Activated naive CD4-positive, alpha-beta T cell treated with Interleukin-2 at 50 U/mL for 16 hours (primary cell): Measurements from ENCODE around the gene RANBP17.
"Not testable (repeated sequence)": the region's sequence is repeated elsewhere in the genome, so short reads cannot be mapped to it uniquely, and the experiment has no call there.

Experiments used
- DNase-seq: peaks from one replicate; pipeline ENCODE4 v3.0.0-alpha.2; 2020

RANBP17 gene

DNA sequence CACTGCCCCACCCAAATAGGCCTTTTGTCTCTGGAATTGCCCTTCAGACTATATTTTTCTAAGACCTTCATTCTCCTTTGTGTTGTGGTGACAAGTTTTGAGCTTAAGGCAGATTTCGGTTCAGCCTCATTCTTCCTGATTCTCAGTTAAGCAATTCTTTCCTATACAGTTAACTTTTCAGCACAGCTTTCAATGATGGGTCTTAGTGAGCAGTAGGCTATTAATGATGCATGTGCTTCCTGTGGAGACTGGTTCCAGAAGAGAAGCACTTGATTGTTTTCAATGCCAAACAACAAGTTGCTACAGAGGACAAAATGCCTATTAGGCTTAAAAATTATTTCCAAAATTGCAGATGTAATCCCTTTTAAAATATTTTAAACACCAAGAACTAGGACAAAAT, 399.5 kb downstream of the RANBP17 start:
- DNase-seq: no peak

GRCh38 chr5:171261904-171262303, 400.1 kb downstream of the RANBP17 start:
- DNase-seq: no peak

GRCh38 chr5:171263181-171263580, 401.4 kb downstream of the RANBP17 start:
- DNase-seq: no peak

DNA sequence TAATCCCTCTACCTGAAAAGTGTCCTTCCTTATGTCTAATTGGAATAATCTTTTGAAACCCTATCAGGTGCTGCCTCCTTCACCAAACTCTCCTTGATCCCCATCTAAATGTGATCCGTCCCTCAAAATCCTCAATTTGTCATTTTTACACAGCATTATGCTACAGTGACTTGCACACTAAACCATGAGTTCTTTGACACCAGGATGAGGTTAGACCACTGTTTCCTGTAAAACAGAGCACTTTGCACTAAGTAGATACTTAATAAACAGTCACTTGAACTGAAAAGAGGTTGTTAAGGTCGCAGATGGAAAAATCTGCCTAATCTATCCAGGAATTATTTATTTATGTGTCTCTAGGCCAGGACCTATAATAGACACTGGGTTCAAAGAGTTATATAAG, 403.0 kb downstream of the RANBP17 start:
- no peak for DNase-seq

DNA sequence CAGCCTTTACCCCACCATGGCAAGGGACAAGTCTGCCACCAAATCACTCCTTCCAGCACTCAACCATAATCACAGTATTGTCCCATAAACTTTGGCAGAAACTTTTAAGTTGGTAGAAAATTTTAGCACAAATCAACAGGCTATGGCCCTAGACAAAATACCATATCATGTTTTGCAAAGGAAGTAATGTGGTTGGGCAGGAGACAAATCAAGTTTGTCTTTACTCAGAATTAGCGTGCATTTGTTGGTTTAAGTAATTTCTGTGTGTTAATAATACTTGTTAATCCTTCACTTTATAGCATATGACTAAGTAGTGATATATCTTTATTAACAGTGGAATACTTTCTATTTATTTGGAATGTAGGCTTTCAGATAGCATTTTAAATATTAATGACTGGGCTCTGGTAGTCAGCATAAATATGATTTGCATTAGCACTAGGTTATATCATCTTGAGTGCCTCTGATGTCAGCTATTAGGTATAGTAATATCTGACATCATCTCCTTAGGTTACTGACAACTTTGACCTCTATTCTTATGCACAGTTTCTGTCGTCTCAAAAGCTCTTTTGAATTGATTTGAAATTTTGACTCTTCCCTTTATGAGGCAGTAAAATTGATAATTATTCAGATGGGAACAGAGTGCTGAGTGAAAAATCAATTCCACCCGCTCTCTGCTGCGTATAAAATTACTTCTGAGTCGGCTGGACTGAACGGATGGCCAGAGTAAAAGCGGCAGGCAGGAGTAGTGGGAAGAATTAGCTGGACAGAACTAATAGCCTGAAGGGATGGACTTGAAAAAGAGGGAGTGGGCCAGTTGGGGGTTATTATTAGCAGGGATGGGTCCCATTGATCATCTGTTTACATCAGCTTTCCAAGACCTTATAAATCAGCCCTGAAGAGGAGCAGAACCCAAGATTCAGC, 407.1 kb downstream of the RANBP17 start:
- DNase-seq: no peak

- no peak for DNase-seq
Measured at GRCh38 chr5:171269717-171270116, 407.9 kb downstream of the RANBP17 start.

DNA sequence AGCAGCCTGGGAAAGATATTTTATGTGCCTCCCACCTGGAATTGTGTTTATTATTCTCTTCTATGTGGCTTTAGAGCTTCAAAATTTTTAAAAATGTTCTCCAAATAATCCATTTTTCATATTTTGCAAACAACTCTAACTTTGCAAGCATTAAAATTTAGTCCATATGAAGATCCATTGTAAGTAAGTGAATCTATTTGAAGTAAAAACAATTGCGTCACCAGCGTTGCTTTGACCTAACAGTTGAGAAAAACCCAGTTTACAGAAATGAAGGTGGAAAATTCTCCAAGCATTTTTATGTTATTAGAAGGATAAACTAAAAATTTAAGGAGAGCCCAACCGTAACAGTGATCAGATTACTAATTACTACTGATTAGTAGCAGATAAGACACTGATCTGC, 408.3 kb downstream of the RANBP17 start:
- no peak for DNase-seq

- no peak for DNase-seq
Measured at GRCh38 chr5:171271798-171272197, 410.0 kb downstream of the RANBP17 start.

DNA sequence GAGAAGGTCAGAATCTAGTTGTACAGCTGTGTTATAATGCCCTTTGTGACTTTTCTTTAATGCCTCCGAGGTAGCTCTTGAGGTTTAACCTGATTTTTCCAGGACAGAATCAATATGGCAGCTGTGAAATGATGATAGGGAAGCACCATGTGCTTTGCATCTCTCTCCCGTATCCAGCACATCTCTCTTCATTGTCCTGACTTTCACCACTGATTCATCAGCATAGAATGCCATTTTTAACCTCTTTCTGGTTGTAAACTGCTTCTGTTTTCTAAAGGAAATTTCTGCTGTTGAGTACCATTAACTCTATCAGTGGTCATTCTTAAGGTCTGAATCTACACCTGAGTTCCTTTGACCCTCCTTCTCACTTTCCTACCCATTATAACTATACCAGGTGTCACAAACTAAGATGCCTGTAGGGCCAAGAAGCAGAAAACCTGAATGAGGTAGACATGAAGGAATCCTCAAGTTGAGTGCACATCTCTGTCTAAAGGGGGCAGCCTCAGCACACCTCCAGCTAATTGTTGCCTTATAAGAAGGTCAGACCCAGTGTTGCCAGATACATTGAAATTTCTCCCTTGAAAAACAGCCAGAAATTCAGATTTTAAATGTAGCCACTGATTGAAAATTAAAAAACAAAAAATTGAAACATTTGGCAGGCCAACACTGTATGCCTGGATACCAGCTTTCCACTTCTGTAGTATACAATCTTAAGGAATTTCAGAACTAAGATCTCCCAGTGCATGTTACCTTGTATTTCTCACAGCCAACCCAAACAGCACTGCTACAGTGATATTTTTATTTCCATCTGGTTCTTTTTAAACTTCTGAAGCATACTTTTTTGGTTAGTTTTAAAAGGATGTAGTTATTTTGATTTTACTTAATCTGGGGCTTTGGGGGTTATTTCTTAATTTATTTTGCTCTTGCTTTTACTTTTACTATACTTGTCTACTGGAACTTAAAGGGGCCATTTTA, 411.5 kb downstream of the RANBP17 start:
- DNase-seq: no peak

DNA sequence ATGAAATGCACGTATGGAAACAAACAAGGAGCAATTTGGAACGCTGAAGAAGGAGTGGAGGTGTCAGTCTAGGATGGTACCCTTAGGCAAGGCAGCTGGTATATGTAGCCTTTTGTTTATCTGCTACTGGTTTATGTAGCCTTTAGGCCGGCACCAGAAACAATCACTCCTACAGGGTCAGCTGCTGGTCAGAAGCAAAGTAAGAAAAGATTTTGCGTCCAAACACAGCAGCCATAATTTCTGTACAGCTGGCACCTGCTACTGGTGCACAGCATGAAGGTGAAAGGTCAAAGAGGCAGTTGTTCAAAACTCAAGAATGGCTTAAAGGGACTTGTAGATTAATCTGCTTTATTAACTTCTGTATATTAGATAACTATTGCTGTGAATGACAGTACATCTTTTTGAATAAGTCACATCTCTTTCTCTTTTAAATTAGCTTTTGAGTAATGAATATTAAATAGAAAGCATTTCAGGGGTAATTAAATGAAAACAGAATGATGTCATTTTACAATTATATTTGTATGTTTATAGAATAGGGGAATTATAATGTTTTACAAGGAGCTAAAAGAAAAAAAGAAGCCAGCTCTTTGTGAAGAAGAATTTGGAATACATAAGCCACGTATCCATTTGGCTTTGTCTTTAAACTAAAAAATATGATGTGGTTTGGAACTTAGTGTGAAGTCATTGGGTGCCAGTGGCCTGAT, 414.2 kb downstream of the RANBP17 start:
- no peak for DNase-seq

- DNase-seq: no peak
Measured at GRCh38 chr5:171283753-171284152, 421.9 kb downstream of the RANBP17 start.

DNA sequence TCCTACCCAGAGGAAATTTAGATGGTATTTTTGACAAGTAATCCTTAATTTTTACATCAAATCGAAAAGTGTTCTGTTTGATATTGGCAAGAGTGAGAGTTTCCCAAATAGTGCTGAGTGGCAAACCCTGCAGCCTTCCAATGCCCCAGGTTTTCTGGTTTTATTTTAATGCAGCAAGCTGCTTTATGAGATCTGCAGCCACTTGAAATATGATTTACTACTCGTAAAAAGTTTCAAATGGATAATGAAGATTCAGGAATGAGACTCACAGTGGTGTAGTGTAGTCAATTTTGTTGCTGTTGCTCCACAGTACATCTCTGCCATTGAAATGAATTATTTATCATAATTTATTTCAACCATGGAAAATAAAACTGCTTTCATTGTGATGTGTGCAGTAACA, 423.6 kb downstream of the RANBP17 start:
- DNase-seq: no peak

GRCh38 chr5:171288066-171288465, 426.2 kb downstream of the RANBP17 start:
- no peak for DNase-seq

DNA sequence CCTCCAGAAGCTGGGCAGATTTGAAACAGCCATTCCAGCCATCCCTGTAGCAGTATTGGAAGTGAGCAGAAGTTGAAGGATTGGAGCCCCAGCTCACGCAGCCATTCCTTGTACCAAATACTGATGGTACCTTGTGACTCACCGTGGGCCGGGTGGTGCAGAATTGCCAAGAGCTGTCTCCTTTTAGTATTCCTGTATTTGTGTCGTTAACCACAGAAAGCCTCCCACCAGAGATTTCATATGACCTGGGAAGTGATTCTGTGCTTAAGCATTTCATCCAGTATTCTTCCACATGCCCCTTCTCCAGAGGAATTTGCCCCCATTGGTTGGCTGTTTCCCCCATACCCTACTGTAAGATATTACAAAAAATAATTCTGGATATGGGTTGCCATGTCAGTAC, 429.6 kb downstream of the RANBP17 start:
- DNase-seq: no peak

- no peak for DNase-seq
Measured at GRCh38 chr5:171295299-171295698, 433.5 kb downstream of the RANBP17 start.

DNA sequence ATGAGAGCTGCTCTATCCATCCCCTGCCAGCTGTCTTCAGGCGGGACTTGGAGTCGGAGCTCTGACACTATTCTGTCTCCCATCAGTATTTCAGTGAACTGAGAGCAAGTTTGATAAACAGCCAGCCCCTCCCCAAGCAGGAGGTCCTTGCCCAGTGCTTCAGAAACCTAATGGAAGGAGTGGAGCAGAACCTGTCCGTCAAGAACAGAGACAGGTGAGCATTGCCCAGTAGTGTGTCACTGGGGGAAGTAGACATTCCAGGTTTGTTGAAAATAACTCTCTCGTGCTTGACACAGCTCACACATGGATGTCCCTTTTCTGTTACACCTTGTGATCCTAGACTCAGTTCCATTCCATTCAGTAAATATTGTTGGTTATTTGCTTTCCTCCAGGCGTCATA, 434.0 kb downstream of the RANBP17 start:
- no peak for DNase-seq

DNA sequence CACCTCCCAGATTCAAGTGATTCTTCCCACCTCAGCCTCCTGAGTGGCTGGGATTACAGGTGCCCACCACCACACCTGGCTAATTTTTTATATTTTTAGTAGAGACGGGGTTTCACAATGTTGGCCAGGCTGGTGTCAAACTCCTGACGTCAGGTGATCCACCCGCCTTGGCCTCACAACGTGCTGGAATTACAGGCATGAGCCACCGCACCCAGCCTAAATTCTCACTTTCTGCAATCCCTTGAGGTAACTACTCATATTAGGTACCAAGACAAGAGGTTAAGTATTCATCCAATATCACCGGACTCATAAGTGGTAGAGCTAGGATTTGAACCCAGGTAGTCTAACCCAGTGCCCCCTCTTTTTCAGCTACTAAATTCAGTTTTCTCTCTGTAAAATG, 436.1 kb downstream of the RANBP17 start:
- not testable (repeated sequence) for DNase-seq

DNA sequence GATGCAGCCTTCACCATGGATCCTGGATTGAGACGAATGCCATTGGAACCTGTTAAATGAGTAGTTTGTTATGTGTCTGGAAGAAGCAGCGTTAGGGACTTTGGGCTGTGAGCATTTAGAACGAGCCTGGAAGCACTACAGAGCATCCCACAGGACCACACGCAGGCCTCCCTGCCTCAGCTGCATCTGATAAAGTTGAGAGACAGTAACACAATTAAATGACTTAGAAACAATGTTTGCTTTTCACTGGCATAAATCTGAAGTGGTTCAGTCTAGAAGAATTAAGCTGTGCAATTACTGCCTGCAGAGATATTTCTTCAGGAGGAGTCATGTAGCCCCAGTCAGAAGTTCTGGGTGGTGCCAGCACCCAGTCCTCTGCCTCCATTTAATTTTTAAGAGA, 437.4 kb downstream of the RANBP17 start:
- no peak for DNase-seq

- no peak for DNase-seq
Measured at GRCh38 chr5:171299851-171300250, 438.0 kb downstream of the RANBP17 start.

GRCh38 chr5:171300358-171300757, 438.5 kb downstream of the RANBP17 start:
- DNase-seq: no peak

DNA sequence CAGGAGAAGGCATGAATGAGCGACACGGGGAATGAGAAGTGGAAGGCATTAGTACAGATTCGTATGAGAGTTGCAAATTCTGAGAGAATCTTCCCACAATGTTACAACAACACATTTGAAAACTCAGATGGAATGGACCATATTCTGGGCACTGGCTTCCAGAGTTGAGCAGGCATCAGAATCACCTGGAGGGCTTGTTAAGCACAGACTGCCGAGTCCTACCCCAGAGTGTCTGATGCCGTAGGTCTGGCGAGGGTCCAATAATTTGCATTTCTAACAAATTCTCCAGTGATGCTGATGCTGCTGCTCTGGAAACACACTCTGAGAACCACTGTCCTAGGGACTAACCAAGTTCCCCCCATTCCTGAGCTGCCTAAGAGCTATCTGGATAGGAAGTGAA, 444.3 kb downstream of the RANBP17 start:
- no peak for DNase-seq

DNA sequence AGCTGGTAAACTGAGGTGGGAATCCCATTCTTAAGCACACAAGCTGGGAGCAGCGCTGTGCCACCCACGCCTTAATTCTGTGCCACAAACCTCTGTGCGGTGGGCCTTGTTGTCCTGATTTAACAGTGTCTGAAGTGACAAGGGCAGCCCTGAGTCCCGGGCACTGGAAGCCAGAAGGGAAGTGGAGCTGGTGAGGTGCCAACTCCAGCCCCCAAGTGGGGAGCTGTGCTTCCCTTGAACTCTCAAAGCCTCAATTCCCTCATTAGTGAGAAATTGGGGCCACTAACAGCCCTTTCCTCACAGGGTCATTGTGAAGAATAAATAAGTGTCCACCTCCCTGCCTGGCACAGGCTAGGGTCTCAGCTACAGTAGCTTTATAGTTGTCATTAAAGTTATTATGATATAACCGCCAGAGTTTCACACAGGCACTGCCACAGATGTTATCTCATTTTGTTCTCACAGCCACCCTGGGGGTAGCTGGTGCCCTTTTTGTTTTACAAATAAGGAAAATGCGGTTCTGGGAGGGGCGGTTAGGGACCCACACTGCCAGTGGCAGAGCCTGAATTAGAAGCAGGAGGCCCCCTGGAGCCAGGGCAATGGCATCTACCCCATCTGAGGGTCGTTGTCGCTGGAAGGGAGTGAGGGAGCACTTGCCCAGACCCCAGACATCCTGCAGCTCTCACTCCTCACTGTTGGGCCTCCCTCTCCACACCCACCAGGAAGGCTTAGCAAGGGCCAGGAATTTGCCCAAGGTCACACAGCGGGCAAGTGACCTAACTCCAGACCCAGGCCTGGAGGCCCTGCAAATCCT, 445.2 kb downstream of the RANBP17 start:
- no peak for DNase-seq
